ENCODE data around the gene GZMM. TPM values are rescaled to one million over a fixed set of nuclear protein-coding genes. Genes with fewer than 3 reads are reported as not detected.

GZMM gene
- total RNA-seq, 2 donors from 2014 or later: 5.3 TPM; not detected in 1

GRCh38 chr19:579111-579841, 35.4 kb downstream of the GZMM start:
- ATAC-seq (no peak), DNase-seq (no peak)
- no peak overlapping the region for H3K4me3 ChIP-seq
- no peaks in the 10 kb centered on the region for H3K27me3 ChIP-seq
- no peak overlapping the region for H3K27ac ChIP-seq
- H3K36me3 ChIP-seq (replicated peaks in 1 of 2; ENCODE audit: insufficient read depth in 1 of 2, low read depth in 2 of 2): peaks cover 8 to 10% of the 10 kb centered on the region in 2 donors
- intact Hi-C loops (cut with DNase I): no loop called here
- no peaks in the 10 kb centered on the region for H3K9me3 ChIP-seq
- 83 to 85% methylated on average over 18 to 38 of the region's 46 CpGs for WGBS, 2 donors
- TF ChIP-seq POLR2A (IDR thresholded peaks at IDR 0.05): no peak
- no peak for TF ChIP-seq CTCF (IDR thresholded peaks at IDR 0.05)
- H3K4me1 ChIP-seq: peaks cover 26% of the 10 kb centered on the region

GRCh38 chr19:579842-580155, 35.9 kb downstream of the GZMM start:
- no peak overlapping the region for H3K27ac ChIP-seq
- no peaks in the 10 kb centered on the region for H3K27me3 ChIP-seq
- WGBS, 2 donors: 53 to 91% methylated on average over 3 to 11 of the region's 11 CpGs
- no peaks in the 10 kb centered on the region for H3K9me3 ChIP-seq
- H3K4me3 ChIP-seq: no peak overlapping the region
- TF ChIP-seq CTCF (IDR thresholded peaks at IDR 0.05) (no peak), POLR2A (IDR thresholded peaks at IDR 0.05) (no peak)
- intact Hi-C loops (cut with DNase I): no loop called here
- peaks cover 8 to 10% of the 10 kb centered on the region in 2 donors for H3K36me3 ChIP-seq (replicated peaks in 1 of 2; ENCODE audit: insufficient read depth in 1 of 2, low read depth in 2 of 2)
- H3K4me1 ChIP-seq: peaks cover 21% of the 10 kb centered on the region
- ATAC-seq (no peak), DNase-seq (no peak)

DNA sequence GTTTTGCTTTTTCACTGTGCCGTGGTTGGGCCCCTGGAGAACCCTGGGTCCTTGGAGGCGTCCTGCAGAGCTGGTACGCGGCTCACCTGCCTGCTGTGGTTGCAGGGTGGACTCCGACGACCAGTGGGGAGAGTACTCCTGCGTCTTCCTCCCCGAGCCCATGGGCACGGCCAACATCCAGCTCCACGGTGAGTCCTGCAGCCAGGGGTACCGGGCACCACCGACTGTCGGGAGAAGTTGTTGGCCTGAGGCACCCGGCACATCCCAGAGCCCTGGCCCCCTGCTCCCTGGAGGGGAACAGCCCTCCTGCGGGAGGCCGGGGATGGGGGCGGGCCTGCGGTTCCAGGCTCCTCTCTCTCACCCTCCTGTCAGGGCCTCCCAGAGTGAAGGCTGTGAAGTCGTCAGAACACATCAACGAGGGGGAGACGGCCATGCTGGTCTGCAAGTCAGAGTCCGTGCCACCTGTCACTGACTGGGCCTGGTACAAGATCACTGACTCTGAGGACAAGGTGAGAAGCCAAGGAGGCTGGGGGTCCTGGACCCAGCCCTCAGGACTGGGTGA, 36.5 kb downstream of the GZMM start:
- intact Hi-C loops (cut with DNase I): no loop called here

GRCh38 chr19:581399-582111, 37.7 kb downstream of the GZMM start:
- Histone ChIP-seq H3K27ac (no peak overlapping the region), H3K36me3 (replicated peaks in 1 of 2; ENCODE audit: insufficient read depth in 1 of 2, low read depth in 2 of 2) (peaks cover 8 to 10% of the 10 kb centered on the region in 2 donors), H3K4me3 (no peak overlapping the region), H3K4me1 (peaks cover 4% of the 10 kb centered on the region), H3K9me3 (no peaks in the 10 kb centered on the region), H3K27me3 (no peaks in the 10 kb centered on the region)
- intact Hi-C loops (cut with DNase I): no loop called here
- no peak for TF ChIP-seq POLR2A (IDR thresholded peaks at IDR 0.05)
- TF ChIP-seq CTCF (IDR thresholded peaks at IDR 0.05): no peak
- ATAC-seq: no peak
- 87 to 91% methylated on average over 24 to 25 of the region's 40 CpGs for WGBS, 2 donors
- no peak for DNase-seq

More for the DNA sequence above, 36.5 kb downstream of the GZMM start:
- Histone ChIP-seq H3K27ac (no peak overlapping the region), H3K4me1 (peaks cover 16% of the 10 kb centered on the region), H3K27me3 (no peaks in the 10 kb centered on the region), H3K4me3 (no peak overlapping the region), H3K9me3 (no peaks in the 10 kb centered on the region), H3K36me3 (replicated peaks in 1 of 2; ENCODE audit: insufficient read depth in 1 of 2, low read depth in 2 of 2) (peaks cover 8 to 10% of the 10 kb centered on the region in 2 donors)
- no peak for TF ChIP-seq POLR2A (IDR thresholded peaks at IDR 0.05)
- TF ChIP-seq CTCF (IDR thresholded peaks at IDR 0.05): no peak
- WGBS, 2 donors: 87% methylated on average over 22 of the region's 22 CpGs; no CpG with 5 or more reads in 1 of the 2 donors
- ATAC-seq: no peak
- no peak for DNase-seq

All from body of pancreas (tissue), 4 donors.